HG03139 (cell line): Measurements from ENCODE around the gene RCAN2.
"Not testable (repeated sequence)": the region's sequence is repeated elsewhere in the genome, so short reads cannot be mapped to it uniquely, and the experiment has no call there.

Experiments used
- ATAC-seq: cut with Tn5 transposase; IDR thresholded peaks from one replicate; pipeline ENCODE4 v1.9.1; 2021; ENCODE audit not compliant: unreplicated experiment

The RCAN2 gene

DNA sequence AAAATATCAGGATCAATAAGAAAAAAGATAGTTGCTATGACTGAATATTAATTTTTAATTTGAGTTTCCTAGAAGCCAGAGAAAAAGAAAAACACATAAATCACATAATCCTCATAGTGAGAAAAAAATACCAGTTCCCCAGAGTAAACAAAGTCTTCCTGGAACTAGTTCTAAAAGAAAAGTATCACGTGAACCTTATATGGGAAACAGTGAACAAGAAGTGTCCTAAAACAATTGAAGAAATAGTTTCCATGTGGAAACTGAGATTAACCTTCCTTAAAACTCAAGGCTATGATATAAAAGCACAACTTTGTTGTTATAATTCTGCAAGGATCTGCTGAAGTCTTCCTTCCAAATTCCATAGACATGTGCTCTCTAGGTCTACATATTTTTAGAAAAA lies 50.6 kb downstream of the RCAN2 start:
- no peak for ATAC-seq

GRCh38 chr6:46440141-46440540 lies 51.1 kb downstream of the RCAN2 start:
- ATAC-seq, result no peak

DNA sequence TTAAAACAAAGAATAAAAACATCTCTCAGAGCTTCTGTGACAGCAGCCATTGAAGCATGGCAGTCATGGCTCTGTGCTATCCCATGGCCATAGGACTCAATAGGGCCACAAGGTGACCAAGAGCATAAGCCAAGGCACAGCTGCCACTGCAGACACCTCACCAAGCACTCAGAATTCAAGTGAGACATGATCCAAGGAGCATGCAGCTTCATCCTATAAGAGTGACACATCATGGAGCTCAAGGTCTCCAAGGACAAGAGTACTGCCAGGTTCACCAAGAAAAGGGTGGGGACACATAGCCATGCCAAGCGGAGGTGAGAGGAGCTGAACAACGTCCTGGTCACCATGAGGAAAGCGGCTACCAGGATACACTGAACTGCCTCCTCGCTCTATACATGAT lies 53.0 kb downstream of the RCAN2 start:
- ATAC-seq, result no peak

DNA sequence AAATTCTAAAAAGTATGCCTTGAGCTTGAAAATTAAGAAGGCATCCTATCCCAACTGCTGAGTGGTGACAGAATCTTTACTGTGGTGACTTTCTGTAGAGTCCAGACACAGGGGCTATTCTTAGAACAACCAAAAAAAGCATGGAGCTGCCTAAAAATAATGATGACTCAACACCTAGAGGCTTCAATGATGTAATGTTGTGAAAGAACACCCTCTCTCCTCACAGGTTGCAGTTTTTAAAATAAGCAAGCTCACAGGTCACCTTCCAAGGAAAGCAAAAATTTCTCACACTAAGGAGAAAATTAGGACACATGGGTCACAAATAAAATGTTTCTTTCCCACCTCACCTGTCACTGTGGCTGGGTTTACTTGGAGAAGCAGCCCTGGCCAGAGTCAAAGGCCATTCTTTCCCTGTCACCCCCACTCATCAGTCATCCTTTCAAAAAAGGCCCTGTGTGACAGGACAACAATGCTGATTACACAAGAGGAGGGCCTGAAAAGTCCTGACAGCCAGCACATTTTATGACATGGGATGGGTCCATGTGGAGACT lies 53.5 kb downstream of the RCAN2 start:
- ATAC-seq, result no peak

GRCh38 chr6:46422619-46423018 lies 68.6 kb downstream of the RCAN2 start:
- no peak for ATAC-seq

DNA sequence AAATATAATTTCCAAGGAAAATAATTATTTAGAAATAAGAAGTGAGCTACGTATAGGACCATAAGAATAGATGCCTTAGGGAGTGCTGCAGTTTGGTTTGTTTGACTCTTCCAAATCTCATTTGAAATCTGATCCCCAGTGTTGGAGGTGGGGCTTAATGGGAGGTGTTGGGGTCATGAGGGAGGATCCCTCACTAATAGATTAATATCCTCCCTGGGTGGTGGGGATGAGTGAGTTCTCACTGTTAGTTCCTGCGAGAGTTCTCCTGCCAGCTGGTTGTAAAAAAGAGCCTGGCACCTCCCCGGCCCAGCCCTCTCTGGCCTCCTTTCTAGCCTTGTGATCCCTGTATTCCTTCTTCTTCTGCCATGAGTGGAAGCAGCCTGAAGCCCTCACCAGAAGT lies 69.3 kb downstream of the RCAN2 start:
- no peak for ATAC-seq

DNA sequence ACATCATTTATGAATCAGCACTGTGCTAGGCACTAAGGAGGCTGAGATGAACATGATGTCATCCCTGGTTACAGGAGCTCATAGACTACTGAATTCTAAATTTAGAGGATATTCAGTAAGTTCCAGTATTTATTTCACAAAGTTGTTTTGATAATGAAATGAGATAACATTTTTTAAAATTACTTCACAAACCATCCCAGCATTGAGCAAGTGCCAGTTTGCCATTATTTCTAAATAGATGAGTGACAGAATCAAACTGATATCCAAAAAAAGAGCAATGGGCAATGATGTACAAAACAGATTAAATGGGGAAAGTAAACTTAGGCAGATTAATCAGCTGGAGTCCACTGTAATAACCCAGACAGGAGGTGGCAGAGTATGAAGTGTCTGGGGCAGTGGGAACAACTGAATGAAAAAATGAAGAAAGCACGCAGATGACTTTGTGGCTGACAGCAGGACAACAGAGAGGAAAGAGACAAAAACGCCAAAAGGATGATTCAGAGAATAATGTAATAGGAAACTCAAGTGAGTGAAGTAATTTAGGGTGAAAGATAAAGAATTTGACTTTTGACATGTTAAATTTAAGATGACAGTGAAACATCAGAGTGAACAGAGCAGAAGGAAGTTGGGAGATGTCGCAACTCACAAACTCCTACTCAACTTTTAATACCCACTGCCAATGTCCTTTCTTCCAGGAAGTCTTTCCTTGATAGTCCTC lies 70.2 kb downstream of the RCAN2 start:
- ATAC-seq, result no peak

DNA sequence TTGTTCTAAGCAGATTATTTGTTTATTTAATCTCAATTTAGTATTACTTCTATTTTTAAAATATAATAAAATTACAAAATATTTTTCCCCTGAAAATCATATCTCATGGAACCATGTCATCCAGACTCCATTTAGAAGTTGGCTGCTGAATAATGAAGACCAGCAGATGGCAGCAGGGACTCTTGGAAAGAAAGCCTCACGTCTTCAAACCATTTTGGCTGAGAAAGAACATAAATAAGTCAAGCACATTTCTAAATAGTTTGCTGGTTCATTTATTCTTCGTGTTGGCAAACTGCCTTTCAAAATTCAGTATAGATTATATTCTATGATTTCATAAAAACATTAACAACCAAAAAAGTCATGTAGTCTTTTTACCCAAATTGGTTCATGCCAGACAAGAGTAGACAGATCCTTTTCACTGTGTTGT lies 71.7 kb downstream of the RCAN2 start:
- ATAC-seq, result no peak

DNA sequence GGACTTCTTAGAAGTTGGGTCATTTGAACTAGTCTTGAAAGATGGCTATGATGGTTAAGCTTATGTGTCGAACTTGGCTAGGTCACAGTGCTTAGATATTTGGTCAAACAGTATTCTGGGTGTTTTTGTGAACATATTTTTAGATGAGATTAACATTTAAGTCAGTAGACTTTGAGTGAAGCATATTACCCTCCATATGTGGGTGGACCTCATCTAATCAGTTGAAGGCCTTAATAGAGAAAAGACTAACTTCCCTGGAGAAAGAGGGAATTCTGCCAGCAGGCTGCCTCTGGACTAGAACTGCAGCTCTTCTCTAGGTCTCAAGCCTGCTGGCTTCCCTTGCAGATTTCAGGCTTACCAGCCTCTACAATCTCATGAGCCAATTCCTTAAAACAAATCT lies 76.9 kb downstream of the RCAN2 start:
- ATAC-seq, result no peak

DNA sequence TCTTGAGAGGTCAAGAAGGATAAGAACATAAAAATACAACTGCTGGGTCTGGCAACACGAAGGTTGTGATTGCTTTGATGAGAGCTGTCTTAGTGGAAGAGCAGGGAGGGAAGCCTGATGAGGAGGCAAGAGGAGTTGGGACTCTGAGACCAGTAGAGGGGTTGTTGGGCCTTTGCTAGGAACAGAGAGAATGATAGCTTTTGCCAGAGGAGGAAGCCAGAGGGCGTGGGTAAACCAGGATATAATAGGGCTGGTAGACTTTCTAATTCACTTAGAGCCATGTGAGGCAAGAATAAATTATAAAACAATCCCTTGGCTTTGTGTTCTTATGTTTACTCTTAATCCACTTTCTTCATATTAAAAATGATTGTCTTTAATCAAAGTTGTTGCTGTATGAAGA lies 78.6 kb downstream of the RCAN2 start:
- no peak for ATAC-seq

DNA sequence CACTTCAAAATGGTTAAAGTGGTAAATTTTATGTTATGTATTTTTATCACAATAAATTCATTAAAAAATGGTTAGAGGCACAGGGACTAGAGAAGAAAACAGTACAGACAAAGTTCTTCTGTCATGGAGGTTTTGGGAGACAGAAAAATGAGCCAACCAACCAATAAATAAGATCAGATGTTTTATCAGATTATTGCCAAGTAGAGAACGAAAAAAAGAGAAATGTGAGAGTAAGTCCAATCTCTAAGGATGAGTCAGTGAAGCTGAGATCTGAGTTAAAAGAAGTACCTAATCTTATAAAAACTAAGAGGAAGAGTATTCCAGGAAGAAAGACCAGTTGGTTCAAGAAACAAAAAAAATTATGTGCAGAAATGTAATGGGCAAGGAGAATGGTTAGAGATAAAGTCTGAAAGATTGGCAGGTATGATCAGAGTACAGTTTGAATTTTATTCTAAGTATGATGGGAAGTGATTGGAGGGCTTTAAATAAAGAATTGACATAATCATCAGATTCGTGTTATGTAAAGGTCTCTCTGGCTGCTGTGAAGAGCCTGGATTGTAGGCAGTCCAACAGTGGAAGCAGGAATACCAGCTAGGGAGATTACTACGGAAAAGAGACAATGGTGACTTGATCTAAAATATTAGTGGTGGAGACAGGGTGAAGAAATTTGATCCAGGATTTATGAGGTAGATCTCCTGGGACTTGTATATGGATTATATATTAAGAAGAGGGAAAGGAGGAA lies 79.6 kb downstream of the RCAN2 start:
- ATAC-seq, result no peak

GRCh38 chr6:46410334-46410953 lies 80.8 kb downstream of the RCAN2 start:
- no peak for ATAC-seq

GRCh38 chr6:46407776-46408530 lies 83.3 kb downstream of the RCAN2 start:
- ATAC-seq, result no peak

DNA sequence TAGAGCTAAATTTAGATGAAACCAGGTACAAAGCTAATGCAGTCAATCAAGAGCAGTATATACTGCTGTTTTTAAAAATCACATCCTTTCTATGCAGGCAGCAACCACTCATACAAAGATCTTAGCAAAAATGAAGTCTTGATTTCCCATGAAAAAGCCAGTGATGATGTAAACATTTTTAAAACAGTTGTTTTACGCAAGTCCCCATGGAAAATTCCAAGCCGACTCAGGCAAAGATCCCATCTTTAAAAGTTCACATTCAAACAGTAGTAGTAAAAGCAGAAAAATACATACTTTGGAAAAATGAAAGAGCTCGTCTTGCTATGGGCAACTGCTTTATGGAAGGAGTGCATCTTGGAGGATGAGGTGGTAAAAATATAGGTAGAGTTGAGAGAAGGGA lies 84.0 kb downstream of the RCAN2 start:
- ATAC-seq, result no peak

DNA sequence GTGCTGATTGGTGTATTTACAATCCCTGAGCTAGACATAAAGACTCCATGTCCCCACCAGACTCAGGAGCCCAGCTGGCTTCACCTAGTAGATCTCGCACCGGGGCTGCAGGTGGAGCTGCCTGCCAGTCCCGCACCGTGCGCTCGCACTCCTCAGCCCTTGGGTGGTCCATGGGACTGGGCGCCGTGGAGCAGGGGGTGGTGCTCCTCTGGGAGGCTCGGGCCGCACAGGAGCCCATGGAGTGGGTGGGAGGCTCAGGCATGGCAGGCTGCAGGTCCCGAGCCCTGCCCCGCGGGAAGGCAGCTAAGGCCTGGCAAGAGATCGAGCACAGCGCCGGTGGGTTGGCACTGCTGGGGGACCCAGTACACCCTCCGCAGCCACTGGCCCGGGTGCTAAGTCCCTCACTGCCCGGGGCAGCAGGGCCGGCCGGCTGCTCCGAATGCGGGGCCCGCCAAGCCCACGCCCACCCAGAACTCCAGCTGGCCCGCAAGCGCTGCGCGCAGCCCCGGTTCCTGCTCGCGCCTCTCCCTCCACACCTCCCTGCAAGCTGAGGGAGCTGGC lies 85.5 kb downstream of the RCAN2 start:
- ATAC-seq, result not testable (repeated sequence)

- ATAC-seq, result no peak
Measured at GRCh38 chr6:46400898-46401297, 90.4 kb downstream of the RCAN2 start.

DNA sequence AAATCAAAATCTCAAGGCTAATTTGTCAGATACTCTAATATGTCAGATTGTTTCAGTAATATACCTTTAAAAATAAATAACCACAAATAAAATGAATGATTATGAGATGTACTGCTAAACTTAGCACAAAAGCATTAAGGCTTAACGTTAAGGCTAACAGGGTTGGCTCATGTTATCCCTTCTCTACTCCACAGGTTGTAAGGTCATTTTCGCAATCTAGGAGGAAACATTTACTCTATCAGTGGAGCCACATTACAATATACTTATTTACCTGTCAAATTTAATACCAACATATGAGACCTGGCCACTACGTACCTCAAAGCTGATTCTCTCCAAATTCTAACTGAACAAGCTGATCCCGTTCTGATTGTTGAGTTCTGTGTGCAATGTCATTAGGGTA lies 95.7 kb downstream of the RCAN2 start:
- no peak for ATAC-seq

DNA sequence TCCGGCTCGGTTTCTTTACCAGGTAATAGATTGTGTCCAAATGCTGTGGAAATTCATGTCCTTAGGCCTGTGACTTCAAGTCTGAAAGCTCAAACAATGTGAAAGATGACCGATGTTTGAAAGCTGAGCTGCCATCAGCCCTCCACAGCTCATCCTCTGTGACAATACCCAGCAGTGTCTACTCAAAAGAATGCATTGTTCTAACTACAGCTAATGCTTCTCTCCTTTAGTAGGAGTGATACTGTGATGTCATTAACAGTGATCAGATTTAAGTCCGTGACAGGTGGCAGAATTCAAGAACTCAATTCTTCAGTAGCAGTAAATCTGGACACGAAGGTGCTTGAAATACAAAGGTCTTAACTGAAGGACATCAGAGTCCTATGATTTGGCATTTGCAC lies 97.3 kb downstream of the RCAN2 start:
- ATAC-seq, result no peak

DNA sequence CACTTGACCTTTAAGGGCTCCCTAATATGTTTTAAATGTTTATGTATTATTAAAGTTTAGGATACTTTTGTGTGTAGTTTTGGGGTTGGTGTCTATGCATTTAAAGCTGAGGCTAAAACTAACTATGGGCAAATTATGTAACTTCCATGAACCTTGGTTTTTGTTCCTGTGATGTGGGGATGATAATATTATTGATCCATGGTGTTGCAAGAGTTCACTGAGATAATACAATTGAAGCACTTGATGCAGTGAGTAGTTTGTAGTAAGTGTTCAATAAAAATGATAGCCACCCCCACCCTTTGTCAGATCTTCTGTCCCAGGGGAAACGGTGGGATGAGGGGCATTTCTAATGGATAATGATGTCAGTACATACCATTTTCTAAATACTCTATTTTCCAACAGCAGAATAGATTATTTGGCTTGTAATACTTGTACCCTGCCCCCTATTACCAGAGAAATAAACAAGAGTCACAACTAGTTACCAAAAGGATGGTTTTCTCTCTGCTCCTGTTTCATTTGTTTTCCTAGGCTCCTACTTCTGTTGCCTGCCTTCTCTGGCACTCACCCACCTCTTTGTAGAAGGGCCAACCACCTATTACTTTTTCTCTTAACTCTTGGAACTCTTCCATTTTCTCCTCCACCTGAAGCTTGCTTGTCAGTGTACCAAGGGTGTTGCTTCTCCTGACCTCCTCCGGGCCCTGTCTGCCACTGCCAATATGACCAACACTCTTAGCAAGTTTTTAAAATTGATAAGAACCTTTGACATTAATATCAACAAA lies 97.9 kb downstream of the RCAN2 start:
- no peak for ATAC-seq

DNA sequence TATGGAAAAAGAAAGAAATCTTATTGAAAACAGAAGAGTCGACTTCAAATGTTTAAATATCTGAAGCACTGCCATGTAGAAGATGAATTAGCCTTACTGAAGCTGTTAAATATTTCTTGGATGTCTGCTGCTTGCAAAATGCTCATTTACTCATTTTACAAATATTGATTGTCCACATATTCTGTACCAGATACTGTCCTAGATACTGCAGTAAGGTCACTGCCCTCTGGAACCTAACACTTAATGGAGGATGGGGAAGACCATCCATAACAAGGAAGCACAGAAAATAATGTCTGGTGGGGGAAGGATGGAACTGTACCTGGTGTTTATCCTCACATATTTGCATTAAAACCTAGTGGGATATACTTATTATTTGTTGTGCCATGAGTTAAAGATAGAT lies 99.0 kb downstream of the RCAN2 start:
- no peak for ATAC-seq
